Astrocyte (in vitro differentiated cells and primary cell): ENCODE results near the gene MEG3.

Source experiments
- CTCF ChIP-seq: IDR thresholded peaks from 2 replicates; pipeline ENCODE4 v1.5.1; 2011; ENCODE audit warnings: low read depth, mild to moderate bottlenecking, inconsistent platforms, low read length, moderate library complexity; ENCODE audit not compliant: insufficient read depth
- EZH2 ChIP-seq: IDR thresholded peaks from 2 replicates; pipeline ENCODE4 v1.6.1; 2012; ENCODE audit warnings: mild to moderate bottlenecking, low read length, inconsistent platforms; ENCODE audit not compliant: insufficient read depth

DNA sequence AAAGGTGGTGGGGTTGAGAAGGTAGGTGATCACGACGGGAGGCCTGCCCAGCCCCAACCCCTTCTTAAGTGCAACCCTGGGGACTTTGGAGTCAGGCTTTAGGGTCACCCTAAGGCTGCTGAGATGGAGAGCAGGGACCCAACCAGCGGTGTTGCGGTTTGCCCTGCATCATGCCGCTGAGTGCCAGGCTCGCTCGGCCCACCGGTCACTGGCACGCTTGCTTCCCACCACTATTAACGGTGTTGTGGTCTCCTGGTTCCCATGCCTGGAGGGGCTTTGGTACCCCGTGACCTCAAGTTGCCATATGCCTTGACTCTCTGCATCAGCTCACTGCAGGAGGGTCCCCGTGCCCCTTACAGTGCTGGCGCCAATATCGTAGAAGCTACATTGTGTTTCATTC, 18.4 kb upstream of the MEG3 start:
- TF ChIP-seq CTCF = no peak
- no peak for TF ChIP-seq EZH2
